ENCODE data around the gene CRMP1.
"Not testable (repeated sequence)": the region's sequence is repeated elsewhere in the genome, so short reads cannot be mapped to it uniquely, and the experiment has no call there.

CRMP1 gene

DNA sequence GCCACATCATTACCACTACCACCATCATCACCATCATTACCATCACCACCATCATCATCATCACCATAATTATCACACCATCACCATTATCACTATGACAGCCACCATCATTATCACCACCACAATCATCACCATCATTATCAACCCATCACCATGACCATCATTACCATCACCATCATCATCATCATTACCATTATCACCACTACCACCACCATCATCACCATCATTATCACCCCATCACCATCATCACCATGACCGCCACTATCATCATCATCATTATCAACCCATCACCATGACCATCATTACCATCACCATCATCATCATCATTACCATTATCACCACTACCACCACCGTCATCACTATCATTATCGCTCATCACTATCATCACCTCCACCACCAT, 36.5 kb downstream of the CRMP1 start:
- DNase-seq (ENCODE audit: low read depth): not testable (repeated sequence)

DNA sequence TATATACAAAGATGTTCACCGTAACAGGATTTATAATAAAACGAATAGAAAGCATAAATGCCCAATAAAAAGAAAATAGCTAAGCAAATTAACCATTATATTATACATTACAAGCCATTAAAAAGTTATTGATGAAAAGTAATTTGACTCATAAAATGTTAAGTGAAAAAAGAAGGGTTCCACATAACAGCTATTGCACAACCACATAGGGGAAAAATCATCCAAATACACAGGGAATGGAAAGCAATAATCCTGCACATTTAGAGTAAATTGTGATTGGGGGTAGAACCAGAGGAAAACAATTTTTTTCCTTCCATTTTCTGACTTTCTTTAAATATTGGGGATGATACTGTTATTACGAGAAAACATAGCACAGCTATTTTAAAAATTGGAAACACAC, 38.0 kb downstream of the CRMP1 start:
- DNase-seq (ENCODE audit: low read depth): no peak

DNA sequence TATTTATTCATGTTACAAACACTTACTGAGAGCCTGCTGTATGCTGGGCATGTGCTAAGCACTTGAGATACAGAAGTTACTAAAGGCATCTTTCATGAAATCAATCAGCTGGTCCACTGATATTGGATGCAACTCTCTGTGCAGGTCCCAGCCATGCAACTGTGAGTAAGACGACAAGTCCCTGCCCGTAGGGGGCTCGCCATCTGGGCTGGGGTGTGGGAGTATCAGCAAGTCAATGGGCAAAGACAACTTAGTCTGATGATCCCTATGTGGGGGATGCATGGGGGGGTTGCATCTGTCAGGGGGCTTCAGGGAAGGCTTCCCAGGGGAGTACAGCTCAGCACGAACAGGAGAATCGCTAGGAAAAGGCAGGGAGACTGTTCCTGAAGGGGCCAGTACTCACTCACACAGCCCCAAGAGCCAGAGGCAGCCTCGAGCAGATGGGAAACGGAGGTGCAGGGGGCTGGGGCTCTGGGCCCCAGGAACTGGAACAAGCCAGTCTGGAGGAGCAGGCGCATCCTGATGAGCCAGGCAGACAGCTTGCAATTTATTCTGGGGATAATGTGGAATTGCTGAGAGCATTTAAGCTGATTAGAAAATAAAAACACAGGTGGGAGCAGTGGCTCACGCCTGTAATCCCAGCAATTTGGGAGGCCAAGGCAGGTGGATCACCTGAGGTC, 40.2 kb downstream of the CRMP1 start:
- DNase-seq (ENCODE audit: low read depth): no peak

DNA sequence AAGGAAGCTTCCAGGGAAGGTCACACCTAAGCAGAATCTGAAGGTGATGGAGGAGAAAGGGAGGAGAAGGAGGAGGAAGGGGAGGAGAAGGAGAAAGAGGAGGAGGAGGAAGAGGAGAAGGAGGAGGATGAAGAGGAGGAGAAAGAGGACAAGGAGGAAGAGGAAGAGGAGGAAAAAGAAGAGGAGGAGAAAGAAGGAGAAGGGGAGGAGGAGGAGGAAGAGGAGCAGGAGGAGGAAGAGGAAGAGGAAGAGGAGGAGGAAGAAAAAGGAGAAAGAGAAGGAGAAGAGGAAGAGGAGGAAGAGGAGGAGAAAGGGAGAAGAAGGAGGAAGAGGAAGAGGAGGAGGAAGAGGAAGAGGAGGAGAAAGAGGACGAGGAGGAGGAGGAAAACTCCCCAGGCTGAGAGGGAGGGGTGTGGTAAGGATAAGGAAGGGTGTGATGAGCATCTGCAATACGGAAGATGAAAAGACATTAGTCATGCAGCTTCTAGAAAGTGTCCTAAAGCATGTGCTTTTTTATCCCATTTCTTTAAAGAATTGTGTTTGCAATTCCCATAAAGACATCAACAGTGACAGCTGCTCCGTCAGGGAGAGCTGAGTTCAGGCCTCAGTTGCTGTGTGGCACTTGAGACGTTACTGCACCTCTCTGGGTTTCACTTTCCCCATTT, 41.1 kb downstream of the CRMP1 start:
- no peak for DNase-seq (ENCODE audit: low read depth)

DNA sequence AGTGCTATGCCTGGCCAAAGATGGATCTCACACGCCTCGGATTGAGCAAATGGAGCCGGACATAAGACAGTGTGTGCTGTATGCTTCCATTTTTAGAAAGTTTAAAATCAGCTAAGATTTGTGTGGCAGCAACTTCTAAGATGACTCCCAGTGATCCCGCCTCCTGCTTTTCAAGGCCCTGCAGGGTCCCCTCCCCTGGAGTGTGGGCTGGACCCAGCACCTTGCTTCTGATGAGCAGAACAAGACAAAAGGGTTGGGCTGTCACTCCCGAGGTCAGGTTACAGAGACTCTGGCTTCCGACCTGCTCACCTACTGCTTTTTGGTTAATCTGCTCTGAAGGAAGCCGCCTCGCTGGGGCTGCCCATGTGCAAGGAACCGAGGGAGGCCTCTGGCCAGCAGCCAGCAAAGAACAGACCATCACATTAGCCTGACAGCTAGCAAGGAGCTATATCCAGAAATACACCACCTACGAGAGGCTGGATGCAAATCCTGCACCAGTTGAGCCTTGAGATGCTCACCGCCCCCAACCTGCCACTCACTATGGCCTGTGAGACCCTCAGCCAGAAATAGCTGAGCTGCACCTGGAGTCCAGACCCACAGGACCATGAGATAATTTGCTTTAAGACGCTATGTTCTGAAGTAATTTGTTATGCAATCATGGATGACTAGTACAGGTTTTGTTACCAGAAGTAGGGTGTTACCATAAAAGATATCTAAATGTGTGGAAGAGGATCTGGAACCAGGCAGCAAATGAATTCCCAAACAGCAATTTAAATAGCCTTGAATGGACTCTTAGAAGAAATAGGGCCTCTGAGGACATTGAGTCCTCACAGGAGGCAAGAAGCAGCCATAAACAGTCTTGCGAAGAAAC, 47.6 kb downstream of the CRMP1 start:
- DNase-seq (ENCODE audit: low read depth): no peak

DNA sequence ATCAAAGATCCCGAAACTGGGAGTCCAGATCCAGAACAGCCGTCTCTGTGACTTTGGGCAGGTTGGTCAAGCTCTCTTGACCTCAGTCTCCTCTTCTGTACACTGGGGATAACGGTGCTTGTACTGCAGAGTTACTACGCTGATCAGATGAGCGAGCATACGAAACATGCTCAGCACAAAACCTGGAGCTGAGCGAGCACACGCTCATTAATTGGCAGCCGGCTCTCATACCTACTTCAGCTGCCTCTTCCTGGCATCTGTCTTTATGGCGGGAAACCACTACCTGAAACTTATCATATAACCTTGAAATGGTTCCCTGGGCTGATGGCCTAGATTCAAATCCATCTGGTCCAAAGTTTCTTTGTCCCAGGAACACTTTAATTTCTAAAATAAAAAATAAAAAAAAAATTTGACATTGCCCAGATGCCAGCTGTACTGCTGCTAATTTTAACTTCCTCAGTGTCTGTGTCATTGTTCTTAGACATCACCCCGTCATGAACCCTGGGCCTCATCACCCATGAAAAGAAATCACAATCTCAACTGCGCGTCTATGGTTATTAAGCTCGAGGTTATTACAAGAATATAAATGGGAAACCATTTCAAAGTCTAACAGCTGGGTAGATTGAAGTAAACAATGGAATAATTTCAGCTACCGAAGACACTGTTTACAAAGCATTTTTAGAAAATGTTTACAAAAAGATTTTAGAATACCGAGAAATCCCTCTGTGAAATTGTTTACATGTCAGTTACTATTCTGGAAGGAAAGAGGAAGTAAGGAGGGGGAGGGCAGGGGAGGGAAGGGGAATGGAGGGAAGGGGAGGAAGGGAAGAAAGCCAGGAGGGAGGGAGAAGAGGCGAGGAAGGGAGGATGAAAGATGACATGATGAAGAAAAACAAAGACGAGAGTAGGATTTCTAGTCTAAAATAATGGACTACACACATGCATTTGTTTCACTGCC, 49.0 kb downstream of the CRMP1 start:
- no peak for DNase-seq (ENCODE audit: low read depth)

DNA sequence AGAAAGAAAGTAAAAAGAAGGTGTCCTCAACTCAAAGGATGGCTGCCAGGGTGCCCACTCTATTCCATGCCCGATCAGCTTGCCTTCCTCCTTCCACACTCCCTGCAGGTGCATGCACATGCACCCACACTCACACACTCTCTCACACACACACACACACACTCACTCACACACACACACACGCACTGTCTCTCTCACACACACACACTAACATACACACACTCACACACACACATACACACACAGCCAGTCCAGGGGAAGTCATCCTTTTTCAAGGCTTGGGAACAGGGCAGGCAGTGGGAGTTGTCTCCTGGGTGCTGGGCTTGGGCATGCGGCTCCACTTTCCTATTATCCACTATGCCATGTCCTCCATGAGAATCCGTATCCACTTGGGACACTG, 50.4 kb downstream of the CRMP1 start:
- DNase-seq (ENCODE audit: low read depth): no peak

DNA sequence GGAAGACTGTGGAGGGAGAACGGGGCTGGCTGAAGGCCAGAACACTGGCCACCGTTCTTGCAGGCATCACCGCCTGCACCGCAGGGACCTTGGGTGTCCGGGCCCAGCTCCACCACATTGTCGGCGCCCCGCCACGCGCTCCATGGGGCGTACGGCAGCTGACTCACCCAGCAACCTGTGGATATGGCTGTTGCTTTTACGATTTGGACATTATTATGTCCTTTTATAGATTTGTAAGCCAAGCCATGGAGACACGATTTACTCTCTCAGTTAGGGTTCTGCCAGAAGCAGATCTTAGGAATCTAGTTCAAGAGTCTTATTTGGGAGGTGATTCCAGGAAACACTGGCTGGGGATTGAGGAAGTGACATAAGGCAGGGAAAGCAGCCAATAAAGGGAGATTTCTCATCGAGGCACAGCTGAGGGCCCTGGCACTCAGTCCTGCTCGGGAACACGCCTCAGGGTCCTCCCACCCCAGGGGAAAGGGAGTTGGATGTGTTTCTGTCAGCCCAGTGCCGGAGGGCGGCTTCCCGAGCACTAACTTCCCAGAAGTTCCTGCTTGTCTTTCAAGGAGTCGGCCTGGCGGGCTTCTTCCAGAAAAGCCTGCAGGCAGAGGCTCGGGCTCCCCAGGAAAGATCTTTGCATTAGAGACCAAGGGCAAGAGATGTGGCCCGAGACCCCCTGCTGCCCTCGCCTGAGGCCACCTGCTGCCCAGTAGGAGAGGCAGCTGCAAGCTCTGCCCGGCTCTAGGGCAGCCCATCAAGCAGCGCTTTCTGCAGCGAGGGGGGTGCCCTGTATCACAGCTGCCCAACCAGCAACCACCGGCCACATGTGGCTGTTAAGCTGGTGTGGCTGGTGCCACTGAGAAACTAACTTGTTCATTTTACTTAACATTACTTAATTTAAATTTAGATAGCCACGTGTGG, 52.9 kb downstream of the CRMP1 start:
- DNase-seq (ENCODE audit: low read depth): no peak

DNA sequence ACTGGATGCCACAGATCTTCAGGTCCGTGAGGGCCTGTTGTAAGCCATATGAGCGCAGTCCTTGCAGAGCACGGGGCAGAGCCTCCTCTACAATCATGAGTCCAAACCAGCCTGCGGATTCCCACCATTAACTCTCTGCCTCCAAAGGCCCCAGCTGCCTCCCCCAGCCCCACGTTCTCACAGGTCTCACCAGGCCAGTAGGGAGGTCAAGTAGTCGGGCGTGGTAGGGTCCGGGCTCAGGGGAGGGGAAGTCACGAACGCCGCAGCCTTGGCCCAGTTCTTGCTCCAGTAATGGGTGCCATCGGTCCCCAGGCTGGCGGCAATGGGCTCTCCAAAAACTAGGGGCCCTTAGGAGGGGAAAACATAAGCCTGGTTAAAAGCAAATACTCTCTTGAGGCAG, 53.6 kb downstream of the CRMP1 start:
- no peak for DNase-seq (ENCODE audit: low read depth)

DNA sequence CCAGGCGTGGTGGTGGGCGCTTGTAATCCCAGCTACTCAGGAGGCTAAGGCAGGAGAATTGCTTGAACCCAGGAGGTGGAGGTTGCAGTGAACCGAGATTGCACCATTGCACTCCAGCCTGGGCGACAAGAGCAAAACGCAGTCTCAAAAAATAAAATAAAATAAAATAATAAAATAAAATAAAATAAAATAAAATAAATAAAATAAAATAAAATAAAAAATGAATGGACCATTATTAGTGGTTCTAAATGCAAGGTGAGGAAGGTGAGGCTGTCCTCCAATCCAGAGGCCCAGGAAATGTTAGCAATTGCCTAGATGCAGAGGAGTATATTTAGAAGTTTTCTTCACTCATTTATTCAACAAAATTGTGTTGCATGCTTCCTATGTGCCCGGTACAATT, 55.4 kb downstream of the CRMP1 start:
- not testable (repeated sequence) for DNase-seq (ENCODE audit: low read depth)

DNA sequence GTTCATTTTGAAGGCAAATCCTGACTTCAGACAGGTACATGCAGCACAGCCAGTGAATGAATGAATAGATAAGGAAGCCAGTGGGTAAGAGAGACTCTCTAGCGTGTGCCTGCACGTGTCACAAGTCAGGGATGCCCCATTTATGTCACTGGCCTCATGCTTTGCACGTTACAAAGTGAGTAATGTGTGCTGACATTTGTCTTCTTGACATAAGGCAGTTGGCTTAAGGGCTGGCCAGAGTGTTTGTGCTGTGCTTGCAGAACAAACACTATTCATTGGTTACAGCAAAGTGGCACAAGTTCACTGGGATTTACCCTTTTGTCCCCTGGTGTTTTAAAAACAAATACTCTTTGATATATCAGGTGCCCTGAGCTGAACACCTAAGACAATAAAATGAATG, 55.9 kb downstream of the CRMP1 start:
- DNase-seq (ENCODE audit: low read depth): no peak

DNA sequence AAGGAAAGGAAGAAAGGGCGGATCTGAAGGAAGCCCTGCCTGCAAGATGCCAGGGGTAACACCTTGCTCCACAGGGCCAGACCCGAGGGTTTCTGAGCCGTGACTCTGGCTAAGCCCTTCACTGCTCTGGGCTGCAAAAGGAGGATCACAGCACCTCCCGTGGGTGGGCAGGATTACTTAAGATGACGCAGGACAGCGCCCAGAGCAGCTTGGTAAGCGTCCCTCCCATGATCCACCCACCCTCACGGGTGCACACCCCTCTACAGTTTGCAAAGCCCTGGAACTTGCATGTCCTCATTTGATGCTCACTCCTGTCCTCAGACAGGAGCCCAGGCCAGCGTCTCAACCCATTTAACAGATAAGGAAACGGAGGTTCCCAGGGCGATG, 64.9 kb downstream of the CRMP1 start:
- DNase-seq (ENCODE audit: low read depth): no peak

DNA sequence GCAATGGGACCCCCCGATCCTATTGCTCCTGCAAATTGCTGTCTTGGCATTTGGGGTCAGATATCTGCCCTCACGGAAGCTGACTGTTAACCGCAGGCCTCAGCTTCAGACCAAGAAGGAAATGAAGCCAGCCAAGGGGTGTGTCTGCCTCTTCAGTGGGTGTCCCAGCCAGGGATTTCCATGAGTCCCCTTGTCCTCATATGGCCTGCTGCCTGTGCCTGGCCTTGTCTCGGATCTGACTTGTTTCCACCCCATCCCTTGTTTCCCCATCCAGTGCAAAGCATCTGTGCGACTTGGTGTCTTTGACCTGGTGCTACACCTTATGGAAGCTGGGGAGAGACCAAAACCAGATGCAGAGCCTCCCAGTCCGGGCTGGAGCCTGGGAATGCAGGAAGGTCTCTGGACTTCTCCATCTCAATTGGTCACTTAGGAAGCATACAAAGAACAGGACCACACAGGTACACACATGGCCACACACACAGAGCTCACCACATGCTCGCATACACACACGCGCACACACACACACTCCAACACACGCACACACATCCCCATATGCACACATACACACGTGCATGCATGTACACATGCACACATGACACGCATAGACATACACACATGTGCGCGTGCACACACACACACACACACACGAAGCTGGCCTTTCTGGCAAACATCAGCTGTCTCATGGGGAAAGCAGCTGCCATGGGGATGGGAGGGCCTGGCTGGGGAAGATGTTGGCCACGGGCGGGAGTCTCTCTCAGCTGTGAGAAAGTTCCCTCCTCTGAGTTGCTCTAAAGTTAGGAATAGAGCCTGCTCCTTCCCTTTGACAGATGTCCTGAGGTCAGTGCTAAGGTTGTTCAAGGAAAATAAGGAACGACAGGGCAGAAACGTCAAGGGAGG, 65.5 kb downstream of the CRMP1 start:
- DNase-seq (ENCODE audit: low read depth): no peak

DNA sequence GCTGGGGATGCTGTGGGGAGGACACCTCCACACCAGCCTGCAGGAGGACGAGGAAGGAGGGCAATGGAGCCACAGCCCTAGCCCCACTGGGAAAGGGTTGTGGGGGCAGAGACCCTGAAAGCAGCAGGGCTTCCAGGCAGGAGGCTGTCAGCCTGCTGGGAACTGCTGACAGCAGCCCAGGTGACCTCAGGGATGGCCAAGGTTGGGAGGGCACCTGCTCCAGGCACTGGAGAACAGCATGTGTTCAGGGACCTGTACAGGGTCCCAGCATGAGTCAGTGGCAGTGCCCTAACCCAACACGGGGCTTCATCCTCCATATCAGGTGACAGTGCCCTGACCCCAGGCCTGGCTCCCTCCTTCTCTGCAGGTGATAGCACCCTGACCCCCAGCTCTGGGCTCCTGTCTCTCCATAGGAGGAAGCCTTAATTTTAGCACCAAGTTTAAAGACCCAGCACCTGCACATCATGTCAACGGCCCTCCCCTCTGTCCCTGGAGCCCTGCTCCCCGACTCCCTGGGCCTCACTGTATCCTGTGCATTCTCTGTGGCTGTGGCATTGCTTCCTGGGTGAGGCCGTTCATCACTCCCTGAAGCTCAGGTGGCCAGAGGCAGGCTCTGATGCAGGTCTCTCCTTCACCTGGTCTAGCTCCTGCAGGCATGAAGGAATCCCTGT, 66.3 kb downstream of the CRMP1 start:
- DNase-seq (ENCODE audit: low read depth): no peak

DNA sequence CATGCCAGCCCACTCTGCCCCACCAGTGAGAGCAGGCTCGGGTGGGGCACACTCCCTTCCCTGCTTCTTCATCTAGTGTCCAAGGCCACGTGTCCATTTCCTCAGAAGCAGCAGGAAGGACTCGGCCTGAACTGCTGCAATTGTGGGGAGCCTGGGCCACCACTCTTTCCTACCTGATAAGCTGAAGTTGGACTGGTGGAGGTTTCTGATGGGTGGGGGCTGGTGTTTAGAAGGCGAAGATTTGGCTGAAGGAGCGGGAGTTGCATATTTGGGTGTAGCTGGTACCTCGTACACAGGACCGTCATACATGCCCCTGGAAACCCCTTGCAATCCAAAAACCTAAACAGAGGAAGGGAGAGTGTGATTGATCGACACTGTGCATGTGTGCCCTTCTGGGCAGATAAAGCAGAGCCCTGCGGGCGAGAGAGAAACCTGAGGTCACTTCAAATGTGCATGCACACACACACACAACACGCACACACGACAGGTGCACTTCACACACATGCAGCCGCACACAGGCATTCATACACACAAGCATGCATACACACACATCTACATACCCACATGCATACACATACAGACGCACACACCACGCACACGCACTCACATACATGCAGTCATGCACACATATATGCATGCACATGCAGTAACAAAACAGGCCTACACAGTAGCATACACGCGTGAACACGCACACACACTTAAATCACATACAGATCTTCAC, 67.4 kb downstream of the CRMP1 start:
- no peak for DNase-seq (ENCODE audit: low read depth)

DNA sequence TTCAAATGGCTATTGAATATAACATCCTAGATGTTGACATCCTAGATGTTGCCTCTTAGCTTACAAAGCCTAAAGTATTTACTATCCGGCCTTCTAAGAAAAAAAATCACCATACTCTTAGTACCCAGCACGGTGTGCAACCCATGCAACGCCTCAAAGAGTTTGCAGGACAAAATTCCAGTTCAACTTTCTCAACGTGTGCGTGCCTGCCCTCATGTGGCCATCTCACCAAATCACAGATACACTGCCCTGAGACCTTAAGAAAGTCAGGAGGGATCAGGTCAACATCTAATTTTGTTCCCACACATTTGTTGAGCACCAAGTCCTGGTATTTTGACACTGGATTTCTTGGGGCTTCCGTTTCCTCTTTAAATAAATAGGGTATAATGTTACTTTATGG, 68.3 kb downstream of the CRMP1 start:
- DNase-seq (ENCODE audit: low read depth): no peak

DNA sequence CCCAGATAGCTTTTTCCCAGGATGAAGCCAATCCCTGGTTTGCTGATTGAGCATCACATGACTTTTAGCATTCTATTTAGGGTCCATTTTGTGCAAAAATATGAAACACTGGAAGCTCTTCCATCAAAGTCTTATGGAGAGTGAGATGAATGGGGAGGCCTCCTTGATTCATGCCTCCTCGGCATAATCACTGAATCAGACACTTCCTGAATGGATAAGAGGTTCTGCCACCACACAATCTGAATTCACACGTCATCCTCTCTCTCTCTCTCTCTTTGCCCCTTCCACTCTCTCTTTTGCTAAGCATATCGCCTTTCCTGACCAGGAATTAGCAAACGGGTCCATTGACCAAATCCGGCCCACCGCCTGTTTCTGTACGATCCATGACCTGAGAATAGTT, 68.7 kb downstream of the CRMP1 start:
- no peak for DNase-seq (ENCODE audit: low read depth)

DNA sequence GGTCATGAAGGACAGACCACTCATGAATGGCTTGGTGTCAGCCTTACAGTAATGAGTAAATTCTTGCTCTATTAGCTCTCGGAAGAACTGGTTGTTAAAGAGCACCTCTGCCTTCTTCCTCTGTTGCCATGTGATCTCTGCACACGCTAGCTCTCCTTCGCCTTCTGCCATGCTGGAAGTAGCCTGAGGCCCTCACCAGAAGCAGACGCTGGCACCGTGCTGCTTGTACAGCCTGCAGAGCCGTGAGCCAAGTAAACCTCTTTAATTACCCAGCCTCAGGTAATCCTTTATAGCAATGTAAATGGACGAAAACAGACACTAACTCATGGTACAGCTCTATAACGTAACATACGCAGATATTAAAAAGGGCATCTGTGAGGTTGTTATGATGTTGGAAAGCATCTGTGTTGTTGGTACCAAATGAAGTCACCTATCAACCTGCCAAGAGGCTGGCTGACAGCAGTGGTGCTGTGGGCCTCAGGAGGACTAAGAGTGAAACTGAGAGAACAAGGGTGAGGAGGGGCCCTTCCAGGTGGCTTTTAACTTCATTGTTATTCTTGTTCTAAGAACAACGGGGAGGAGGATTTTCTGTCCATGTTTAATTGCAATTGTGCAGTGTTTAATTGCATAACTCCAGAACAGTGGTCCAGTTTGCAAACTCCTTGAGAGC, 69.2 kb downstream of the CRMP1 start:
- no peak for DNase-seq (ENCODE audit: low read depth)

Data from stimulated activated CD8-positive, alpha-beta memory T cell treated with anti-CD3 and anti-CD28 coated beads, Interleukin-7, amount 100 ng/mL, for 24 hours (primary cell).